NCI-H146 (cell line): Measurements from ENCODE around the gene USB1.
A peak's percentile ranks its signal among the peaks of the same experiment; 100 is the strongest.

Experiments used
- DNase-seq: peaks from one replicate; lab custom pipeline; 2025; lab: John Stamatoyannopoulos, UW

Gene USB1

GRCh38 chr16:58019866-58020538 is 18.8 kb downstream of the USB1 start:
- DNase-seq = no peak

- peak; percentile 4 for DNase-seq
Measured at GRCh38 chr16:58020628-58021521, 19.7 kb downstream of the USB1 start.

- DNase-seq = no peak
Measured at GRCh38 chr16:58021661-58022551, 20.7 kb downstream of the USB1 start.

GRCh38 chr16:58022601-58023371 is 21.6 kb downstream of the USB1 start:
- DNase-seq = peak; percentile 63

GRCh38 chr16:58024486-58025350 is 23.5 kb downstream of the USB1 start:
- peak; percentile 41 for DNase-seq

GRCh38 chr16:58025351-58026138 is 24.3 kb downstream of the USB1 start, which contains the start of gene MMP15:
MMP15 (plus strand) TSS chr16:58025754; CDS start chr16:58026351, 597 bp downstream.
- peak; percentile 90 for DNase-seq

GRCh38 chr16:58026139-58026704 is 25.0 kb downstream of the USB1 start:
- peak; percentile 42 for DNase-seq

GRCh38 chr16:58026705-58027160 is 25.5 kb downstream of the USB1 start:
- peak; percentile 35 for DNase-seq

- DNase-seq = peak; percentile 55
Measured at GRCh38 chr16:58027161-58027915, 26.1 kb downstream of the USB1 start.

GRCh38 chr16:58027916-58028455 is 26.8 kb downstream of the USB1 start:
- no peak for DNase-seq

- DNase-seq = peak; percentile 7
Measured at GRCh38 chr16:58028541-58029070, 27.4 kb downstream of the USB1 start.

GRCh38 chr16:58029410-58029809 is 28.2 kb downstream of the USB1 start:
- DNase-seq = no peak

- no peak for DNase-seq
Measured at GRCh38 chr16:58030136-58030840, 29.1 kb downstream of the USB1 start.

- no peak for DNase-seq
Measured at GRCh38 chr16:58031016-58031800, 30.0 kb downstream of the USB1 start.

GRCh38 chr16:58032710-58033293 is 31.6 kb downstream of the USB1 start:
- DNase-seq = no peak

- DNase-seq = no peak
Measured at GRCh38 chr16:58034128-58034685, 33.0 kb downstream of the USB1 start.
